Activated CD8-positive, alpha-beta T cell treated with anti-CD3 and anti-CD28 coated beads, Interleukin-2, amount 10 ng/mL, durations not matched to agents 7 days and 5 days (primary cell): ENCODE results near the gene CDK14. TPM values are rescaled to one million over a fixed set of nuclear protein-coding genes. Genes with fewer than 3 reads are reported as not detected.

ENCODE experiments used
- ATAC-seq: fragments of 150-1000 bp; cut with Tn5 transposase; one replicate; pipeline ENCODE4 v1.10.0; 2021; ENCODE audit warnings: moderate library complexity
- CTCF ChIA-PET: fragments of 350-600 bp; sonication (Branson Sonifier 250); formaldehyde crosslinking; loops from one replicate; lab custom pipeline; 2021; ENCODE audit warnings: antibody characterized with exemption; lab: Charles Lee
- POLR2A ChIA-PET: fragments of 350-600 bp; sonication (Branson Sonifier 250); formaldehyde crosslinking; loops from one replicate; lab custom pipeline; 2021; ENCODE audit warnings: antibody characterized with exemption; lab: Charles Lee
- DNase-seq: peaks from one replicate; pipeline ENCODE4 v3.0.0-alpha.2; 2020
- H3K27ac Mint-ChIP-seq: one replicate; pipeline ENCODE4 v1.8.0; 2021; ENCODE audit warnings: mild to moderate bottlenecking, mixed read lengths
- H3K27me3 Mint-ChIP-seq: one replicate; pipeline ENCODE4 v1.8.0; 2021; ENCODE audit warnings: low read depth, mixed read lengths
- H3K36me3 Mint-ChIP-seq: one replicate; pipeline ENCODE4 v1.8.0; 2021; ENCODE audit warnings: low read depth, mixed read lengths
- H3K4me1 Mint-ChIP-seq: one replicate; pipeline ENCODE4 v1.8.0; 2021; ENCODE audit warnings: low read depth, mixed read lengths
- H3K4me3 Mint-ChIP-seq: one replicate; pipeline ENCODE4 v1.8.0; 2021; ENCODE audit warnings: mild to moderate bottlenecking, mixed read lengths
- H3K9me3 Mint-ChIP-seq: one replicate; pipeline ENCODE4 v1.8.0; 2022; ENCODE audit warnings: mixed read lengths; ENCODE audit not compliant: insufficient read depth
- total RNA-seq, 2 experiments: library from RNA; stranded (reverse); gene quantifications; one replicate each; pipeline ENCODE4 v1.2.3, GENCODE V29; 2021

CDK14 gene
- total RNA-seq, 2 experiments from 2014 or later = not detected

DNA sequence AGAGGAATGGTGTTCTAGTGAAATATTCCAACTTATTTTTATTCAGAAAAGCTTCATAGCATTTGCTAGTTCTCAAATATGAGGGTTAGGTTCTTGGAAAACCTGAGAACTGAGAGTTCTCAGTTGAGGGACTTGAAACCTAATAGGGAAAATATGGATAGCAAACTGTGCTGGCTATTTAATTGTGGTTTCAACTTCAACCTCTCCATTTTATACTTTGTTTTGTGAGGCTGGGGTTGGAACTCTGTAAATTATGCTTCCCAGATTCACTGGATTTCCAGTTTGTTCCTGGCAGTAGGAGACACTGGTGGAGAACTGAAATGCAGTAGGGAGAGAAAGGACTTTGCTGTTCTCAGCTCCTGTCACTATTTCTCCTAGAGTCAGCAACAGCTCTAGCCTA is 52.7 kb downstream of the CDK14 start:
- Mint-ChIP-seq H3K4me3 (no peak overlapping the region), H3K9me3 (no peaks in the 10 kb centered on the region), H3K4me1 (no peaks in the 10 kb centered on the region), H3K36me3 (no peaks in the 10 kb centered on the region), H3K27me3 (no peaks in the 10 kb centered on the region), H3K27ac (no peak overlapping the region)
- ATAC-seq = no peak
- DNase-seq = no peak
- ChIA-PET POLR2A (no interaction called here), CTCF (no interaction called here)

DNA sequence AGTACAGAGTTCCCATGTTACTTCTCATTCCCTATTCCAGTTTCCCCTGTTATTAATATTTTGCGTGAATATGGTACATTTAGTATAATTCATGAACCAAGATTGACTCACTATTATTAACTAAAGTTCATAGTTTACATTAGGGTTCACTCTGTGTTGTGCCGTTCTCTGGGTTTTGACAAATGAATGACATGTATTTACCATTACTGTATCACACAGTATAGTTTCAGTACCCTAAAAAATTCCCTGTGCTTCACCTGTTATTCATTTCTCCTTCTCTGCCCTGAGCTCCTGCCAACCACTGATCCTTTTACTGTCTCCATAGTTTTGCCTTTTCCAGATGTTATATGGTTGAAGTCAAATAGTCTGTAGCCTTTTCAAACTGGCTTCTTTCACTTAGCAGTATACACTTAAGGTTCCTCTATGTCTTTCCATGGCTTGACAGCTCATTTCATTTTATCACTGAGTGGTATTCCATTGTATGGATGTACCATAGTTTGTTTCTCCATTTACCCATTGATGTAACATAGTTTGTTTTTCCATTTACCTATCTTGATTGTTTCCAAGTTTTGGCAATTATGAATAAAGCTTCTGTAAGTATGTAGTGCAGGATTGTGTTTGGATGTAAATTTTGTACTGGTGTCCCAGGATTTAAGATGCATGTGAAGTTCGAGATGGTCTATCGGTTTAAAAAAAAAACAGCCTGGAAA is 58.8 kb downstream of the CDK14 start:
- no peak for ATAC-seq
- Mint-ChIP-seq H3K4me3 (no peak overlapping the region), H3K4me1 (no peaks in the 10 kb centered on the region), H3K27me3 (no peaks in the 10 kb centered on the region), H3K27ac (no peak overlapping the region), H3K36me3 (no peaks in the 10 kb centered on the region), H3K9me3 (no peaks in the 10 kb centered on the region)
- POLR2A ChIA-PET = no interaction called here
- no peak for DNase-seq
- CTCF ChIA-PET = no interaction called here

DNA sequence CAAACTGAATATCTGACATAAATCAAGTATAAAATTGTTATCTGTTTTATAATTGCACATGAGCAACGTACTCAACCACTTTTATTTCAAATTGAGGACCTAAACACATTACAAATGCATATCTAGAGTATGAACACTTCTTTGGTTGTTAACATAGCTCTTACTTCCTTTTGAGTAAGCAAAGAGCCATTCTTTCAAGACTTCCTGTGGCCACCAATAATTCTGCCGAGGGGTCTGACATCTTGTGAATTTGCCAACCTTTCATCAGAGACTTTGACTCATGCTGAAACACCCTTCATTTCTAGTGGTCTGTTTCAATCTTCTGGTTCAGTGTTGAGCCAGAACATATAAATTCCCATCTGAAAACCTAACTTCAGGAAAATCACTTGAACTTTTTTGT is 59.4 kb downstream of the CDK14 start:
- Mint-ChIP-seq H3K4me1 (no peaks in the 10 kb centered on the region), H3K27me3 (no peaks in the 10 kb centered on the region), H3K9me3 (no peaks in the 10 kb centered on the region), H3K4me3 (no peak overlapping the region), H3K27ac (no peak overlapping the region), H3K36me3 (no peaks in the 10 kb centered on the region)
- POLR2A ChIA-PET = no interaction called here
- DNase-seq = no peak
- no peak for ATAC-seq
- CTCF ChIA-PET = no interaction called here

DNA sequence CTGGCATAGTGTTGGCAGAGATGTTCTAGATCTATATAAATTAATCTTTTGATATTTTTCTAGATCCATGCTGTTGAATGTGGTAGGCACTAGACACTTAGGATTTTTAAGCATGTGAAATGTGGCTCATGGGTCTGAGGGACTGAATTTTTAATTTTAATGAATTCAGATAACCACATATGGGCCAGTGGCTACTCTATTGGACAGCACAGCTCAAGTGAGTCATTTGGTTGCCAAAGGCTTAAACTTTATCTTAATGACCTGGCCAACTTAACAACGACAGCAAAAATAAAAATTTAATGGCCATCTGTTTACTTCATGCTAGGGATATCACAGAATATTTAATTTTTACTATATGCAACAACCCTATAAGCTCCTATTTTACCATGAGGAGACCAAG is 61.4 kb downstream of the CDK14 start:
- POLR2A ChIA-PET = no interaction called here
- H3K4me1 Mint-ChIP-seq = no peaks in the 10 kb centered on the region
- CTCF ChIA-PET = no interaction called here

DNA sequence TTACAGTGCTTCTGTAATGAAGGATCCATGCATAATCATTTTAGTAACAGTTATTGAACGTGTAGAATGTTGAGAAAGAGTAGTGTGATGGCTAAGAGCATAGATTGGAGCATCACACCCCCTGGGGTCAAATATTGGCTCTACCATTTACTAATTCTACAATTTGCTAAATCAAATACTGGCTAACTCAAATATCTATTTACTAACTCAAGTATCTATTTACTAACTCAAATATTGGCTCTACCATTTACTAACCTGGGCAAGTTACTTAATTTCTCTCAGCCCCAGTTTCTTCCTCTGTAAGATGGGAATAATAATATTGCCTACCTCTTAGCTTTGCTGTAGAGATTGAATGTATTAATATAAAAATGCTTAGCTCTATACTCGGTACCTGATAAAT is 64.0 kb downstream of the CDK14 start:
- Mint-ChIP-seq H3K4me1 (no peaks in the 10 kb centered on the region), H3K9me3 (no peaks in the 10 kb centered on the region), H3K4me3 (no peak overlapping the region), H3K27me3 (no peaks in the 10 kb centered on the region), H3K27ac (no peak overlapping the region), H3K36me3 (no peaks in the 10 kb centered on the region)
- CTCF ChIA-PET = no interaction called here
- DNase-seq = no peak
- no peak for ATAC-seq
- POLR2A ChIA-PET = no interaction called here

More for the DNA sequence above, 61.4 kb downstream of the CDK14 start:
- Mint-ChIP-seq H3K4me3 (no peak overlapping the region), H3K27ac (no peak overlapping the region), H3K9me3 (no peaks in the 10 kb centered on the region), H3K27me3 (no peaks in the 10 kb centered on the region), H3K36me3 (no peaks in the 10 kb centered on the region)
- DNase-seq = no peak
- ATAC-seq = no peak

DNA sequence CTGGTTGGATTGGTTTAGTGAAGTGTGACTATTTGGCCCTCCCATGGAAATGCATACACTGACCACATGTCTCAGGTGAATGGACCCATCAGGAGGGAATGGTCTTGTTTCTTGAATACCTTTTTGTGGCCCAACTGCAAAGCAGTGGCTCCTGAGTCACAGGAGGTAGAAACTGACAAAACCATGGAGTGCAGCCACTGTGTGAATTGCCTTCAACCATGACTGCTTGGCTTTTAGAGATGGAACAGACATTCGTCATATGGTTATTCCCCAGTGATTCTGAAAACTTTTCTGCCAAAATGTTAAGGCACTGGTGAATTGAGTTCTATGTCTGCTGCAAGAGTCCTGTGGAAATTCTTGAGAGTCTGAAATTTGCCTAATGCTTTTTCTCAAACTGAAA is 64.7 kb downstream of the CDK14 start:
- Mint-ChIP-seq H3K4me1 (no peaks in the 10 kb centered on the region), H3K27ac (no peak overlapping the region), H3K9me3 (no peaks in the 10 kb centered on the region), H3K4me3 (no peak overlapping the region), H3K27me3 (no peaks in the 10 kb centered on the region), H3K36me3 (no peaks in the 10 kb centered on the region)
- DNase-seq = no peak
- CTCF ChIA-PET = no interaction called here
- no peak for ATAC-seq
- POLR2A ChIA-PET = interaction anchor here (0.6 kb wide), 1 partner anchor 86 kb away, joined by 5 read pairs; no protein-coding TSS in a partner anchor

DNA sequence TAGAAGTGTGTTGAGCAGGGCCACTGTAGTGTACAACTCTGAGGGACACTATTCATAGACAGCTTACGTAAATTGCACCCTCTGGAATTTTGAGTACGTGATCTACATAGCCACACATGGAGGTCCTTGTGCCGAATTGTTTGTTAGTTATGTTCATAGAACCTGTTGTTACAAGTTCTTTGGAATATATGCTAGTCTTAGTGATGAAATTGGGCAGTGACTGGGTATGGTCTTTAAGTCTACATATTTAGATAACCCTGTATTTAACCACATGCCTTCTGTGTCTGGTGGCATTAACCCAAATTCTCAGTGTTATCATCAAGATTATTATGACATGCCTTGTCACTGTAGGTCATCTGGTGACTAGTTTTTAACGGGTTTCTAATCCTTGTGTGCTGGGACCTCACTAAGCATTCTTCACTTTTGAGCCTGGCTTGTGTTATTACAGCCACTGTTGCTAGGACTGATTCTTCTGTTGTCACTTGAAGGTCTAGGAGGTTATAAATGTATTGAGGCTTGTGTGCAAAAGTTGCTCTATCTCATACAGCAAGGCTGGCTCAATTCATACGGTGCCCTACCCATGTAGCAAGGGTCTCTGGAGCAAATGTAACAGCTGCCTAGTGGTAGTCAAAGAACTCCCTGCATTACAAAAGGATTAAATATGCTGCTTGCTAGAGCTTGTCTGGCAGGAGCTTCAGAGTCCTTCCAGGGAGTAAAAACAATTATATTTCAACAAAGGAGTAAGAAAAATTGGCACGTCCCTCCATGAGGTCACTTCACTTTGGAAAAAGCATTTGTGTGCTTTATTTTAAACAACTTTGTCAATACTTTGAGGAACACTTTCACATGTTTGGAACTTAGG is 65.4 kb downstream of the CDK14 start:
- no peaks in the 10 kb centered on the region for H3K9me3 Mint-ChIP-seq
- CTCF ChIA-PET = no interaction called here
- no peak overlapping the region for H3K4me3 Mint-ChIP-seq
- no peaks in the 10 kb centered on the region for H3K4me1 Mint-ChIP-seq
- POLR2A ChIA-PET = interaction anchor here (0.6 kb wide), 1 partner anchor 85 kb away, joined by 5 read pairs; no protein-coding TSS in a partner anchor
- ATAC-seq = no peak
- no peak for DNase-seq
- no peaks in the 10 kb centered on the region for H3K36me3 Mint-ChIP-seq
- H3K27me3 Mint-ChIP-seq = no peaks in the 10 kb centered on the region
- no peak overlapping the region for H3K27ac Mint-ChIP-seq

DNA sequence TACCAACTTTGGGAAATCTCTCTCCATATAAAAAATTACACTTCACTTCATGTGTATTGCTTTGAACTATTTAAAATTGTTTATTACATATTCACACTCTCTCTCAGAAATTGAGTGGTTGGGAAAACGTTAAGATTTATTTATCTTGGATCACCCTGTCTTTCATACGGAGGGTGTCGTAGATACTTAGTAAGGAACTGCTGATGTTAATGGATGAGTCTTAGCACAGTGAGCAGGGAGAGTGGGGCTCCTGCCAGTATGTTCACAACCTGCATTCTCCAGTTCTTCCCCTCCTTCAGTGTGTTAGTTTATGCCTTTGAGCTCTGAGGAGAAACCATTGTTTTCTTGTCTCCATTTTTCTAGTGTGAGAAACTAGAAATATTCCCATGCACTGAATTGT is 67.1 kb downstream of the CDK14 start:
- no peak for ATAC-seq
- Mint-ChIP-seq H3K9me3 (no peaks in the 10 kb centered on the region), H3K27ac (no peak overlapping the region), H3K4me3 (no peak overlapping the region), H3K36me3 (no peaks in the 10 kb centered on the region), H3K4me1 (no peaks in the 10 kb centered on the region), H3K27me3 (no peaks in the 10 kb centered on the region)
- ChIA-PET CTCF (no interaction called here), POLR2A (no interaction called here)
- DNase-seq = no peak

DNA sequence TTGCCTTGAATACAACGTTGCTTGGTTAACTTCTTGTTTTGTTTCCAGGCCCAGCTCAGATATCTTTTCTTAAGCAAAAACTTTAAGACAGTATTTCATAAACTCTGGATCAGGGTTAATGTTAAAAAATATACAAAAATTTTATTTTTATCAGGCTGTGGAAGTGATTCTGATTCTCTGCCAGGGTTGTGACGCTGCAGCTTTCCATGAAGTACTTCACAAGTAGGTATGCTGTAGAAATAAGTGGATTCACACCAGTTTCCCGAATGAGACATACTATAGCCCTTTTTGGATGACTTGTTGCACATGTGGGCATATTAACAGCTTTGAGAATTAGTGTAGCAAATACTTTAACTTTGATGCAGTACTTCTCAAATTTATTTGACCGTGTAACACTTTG is 70.1 kb downstream of the CDK14 start:
- ATAC-seq (no peak), DNase-seq (no peak)
- ChIA-PET CTCF (no interaction called here), POLR2A (no interaction called here)
- Mint-ChIP-seq H3K27ac (no peak overlapping the region), H3K9me3 (no peaks in the 10 kb centered on the region), H3K4me1 (no peaks in the 10 kb centered on the region), H3K4me3 (no peak overlapping the region), H3K36me3 (no peaks in the 10 kb centered on the region), H3K27me3 (no peaks in the 10 kb centered on the region)

DNA sequence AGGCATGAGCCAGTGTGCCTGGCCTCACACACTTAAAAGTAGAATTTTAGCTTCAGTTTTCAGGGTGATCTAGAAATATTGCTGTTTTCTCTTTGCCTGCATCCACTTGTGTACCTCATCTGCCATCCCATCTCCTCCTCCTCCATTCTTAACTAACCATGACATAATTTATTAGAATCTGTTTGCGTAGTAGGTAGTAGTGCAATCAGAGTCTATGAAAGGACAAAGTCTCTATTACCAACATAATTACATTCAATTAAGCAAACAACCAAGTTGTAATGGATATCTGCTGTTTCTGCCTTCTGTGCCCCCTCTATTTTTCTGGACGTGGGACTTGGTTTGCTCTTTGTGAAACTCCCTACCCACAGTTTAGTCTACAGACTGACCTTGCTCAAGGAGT is 72.9 kb downstream of the CDK14 start:
- ChIA-PET CTCF (no interaction called here), POLR2A (no interaction called here)
- ATAC-seq (no peak), DNase-seq (no peak)
- no peaks in the 10 kb centered on the region for H3K9me3 Mint-ChIP-seq
- no peaks in the 10 kb centered on the region for H3K27me3 Mint-ChIP-seq
- no peaks in the 10 kb centered on the region for H3K4me1 Mint-ChIP-seq
- no peak overlapping the region for H3K27ac Mint-ChIP-seq
- no peaks in the 10 kb centered on the region for H3K36me3 Mint-ChIP-seq
- no peak overlapping the region for H3K4me3 Mint-ChIP-seq

DNA sequence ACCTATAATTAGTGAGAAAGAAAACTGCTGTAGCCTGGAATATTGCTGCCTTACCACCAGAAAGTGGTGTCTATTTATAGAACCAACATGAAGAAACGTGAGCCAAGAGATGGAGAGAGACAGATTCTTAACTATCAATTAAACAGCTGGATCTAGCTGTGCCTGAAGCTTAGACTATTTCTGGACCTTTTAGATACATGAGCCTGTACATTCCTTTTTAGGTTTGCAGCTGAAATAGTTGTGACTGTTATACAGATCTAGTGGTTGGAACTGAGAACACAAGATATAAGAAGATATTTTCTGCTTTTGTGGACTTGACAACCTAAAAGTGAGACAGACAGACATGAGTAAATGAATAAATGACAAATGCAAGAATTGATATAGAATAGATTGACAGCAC is 73.4 kb downstream of the CDK14 start:
- no peak for DNase-seq
- no peak overlapping the region for H3K27ac Mint-ChIP-seq
- no peaks in the 10 kb centered on the region for H3K36me3 Mint-ChIP-seq
- POLR2A ChIA-PET = no interaction called here
- CTCF ChIA-PET = no interaction called here
- ATAC-seq = no peak
- no peak overlapping the region for H3K4me3 Mint-ChIP-seq
- H3K4me1 Mint-ChIP-seq = no peaks in the 10 kb centered on the region
- no peaks in the 10 kb centered on the region for H3K27me3 Mint-ChIP-seq
- H3K9me3 Mint-ChIP-seq = no peaks in the 10 kb centered on the region

DNA sequence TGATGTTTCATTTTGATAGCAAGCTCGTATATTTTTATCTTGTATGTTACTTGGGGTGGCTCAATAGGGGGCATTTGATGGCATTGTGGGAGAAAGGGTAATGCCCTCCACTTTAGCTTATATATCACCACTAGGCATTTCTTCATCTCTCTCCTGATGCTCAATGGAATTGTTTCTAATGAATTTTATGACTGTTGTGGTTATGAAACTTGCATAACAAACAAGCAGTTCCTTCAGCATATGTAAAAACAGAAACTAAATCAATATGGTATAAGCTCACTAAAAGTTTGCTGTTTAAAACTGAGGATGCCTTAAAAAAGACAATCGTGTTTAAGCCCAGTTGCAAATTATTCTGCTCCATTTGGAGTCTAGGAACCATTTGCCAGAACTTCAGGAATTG is 75.5 kb downstream of the CDK14 start:
- Mint-ChIP-seq H3K27ac (no peak overlapping the region), H3K36me3 (no peaks in the 10 kb centered on the region), H3K27me3 (no peaks in the 10 kb centered on the region), H3K4me1 (no peaks in the 10 kb centered on the region), H3K4me3 (no peak overlapping the region), H3K9me3 (no peaks in the 10 kb centered on the region)
- CTCF ChIA-PET = no interaction called here
- POLR2A ChIA-PET = no interaction called here
- ATAC-seq (no peak), DNase-seq (no peak)
